ENCODE results near the gene ARHGAP45. TPM values are rescaled to one million over a fixed set of nuclear protein-coding genes. Genes with fewer than 3 reads are reported as not detected.

ARHGAP45 gene
- total and polyA plus RNA-seq, 2 experiments from 2014 or later = 24.7 to 71.8 TPM

DNA sequence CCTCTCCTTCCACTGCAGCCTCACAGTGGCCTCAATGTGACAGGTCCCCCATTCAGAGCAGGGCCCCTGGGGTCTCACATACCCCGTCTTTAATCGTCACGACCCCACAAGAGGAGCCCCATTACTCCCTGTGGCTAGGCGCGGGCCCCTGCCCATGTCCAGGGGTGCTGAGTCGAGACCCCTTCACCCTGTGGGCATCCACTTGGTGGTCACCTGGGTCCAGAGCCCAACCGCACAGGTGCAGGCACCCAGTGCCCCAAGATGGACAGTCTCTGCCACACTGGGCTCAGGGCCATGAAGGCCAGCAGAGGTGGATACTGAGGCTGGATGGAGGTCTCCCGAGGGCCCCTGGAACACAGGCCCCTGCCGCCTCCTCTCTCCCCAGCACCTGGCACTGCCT lies 49.1 kb upstream of the ARHGAP45 start:
- H3K27me3 Mint-ChIP-seq (ENCODE audit: insufficient read depth, low read depth, poor library complexity) = peaks cover 13% of the 10 kb centered on the region
- Histone ChIP-seq H4K20me1 (replicated peaks; ENCODE audit: insufficient read depth) (peaks cover 20% of the 10 kb centered on the region), H3K36me3 (ENCODE audit: insufficient read depth) (no peaks in the 10 kb centered on the region), H3K79me2 (replicated peaks; ENCODE audit: insufficient read depth) (peaks cover 72% of the 10 kb centered on the region), H3K4me1 (ENCODE audit: insufficient read depth) (peaks cover 8% of the 10 kb centered on the region; the same call in 1 of the 2 replicates), H3K27ac (ENCODE audit: low read depth) (peak overlapping the region; percentile 76; the same call in 1 of the 2 replicates), H3F3A (replicated peaks; ENCODE audit: low read depth) (peaks cover 14% of the 10 kb centered on the region; the same call in 1 of the 2 replicates), H3K4me2 (peak overlapping the region; percentile 43; the same call in 1 of the 2 replicates), H3K9me2 (ENCODE audit: insufficient read depth) (no peaks in the 10 kb centered on the region), H3K27me3 (ENCODE audit: insufficient read depth) (no peaks in the 10 kb centered on the region), H3K4me3 (no peak overlapping the region), H2AFZ (no peak overlapping the region)
- H3K4me1 Mint-ChIP-seq = peaks cover 26% of the 10 kb centered on the region
- H3K9me3 Mint-ChIP-seq = peaks cover 3% of the 10 kb centered on the region; the same call in 2 of the 3 replicates
- TF ChIP-seq, protein P1, sequence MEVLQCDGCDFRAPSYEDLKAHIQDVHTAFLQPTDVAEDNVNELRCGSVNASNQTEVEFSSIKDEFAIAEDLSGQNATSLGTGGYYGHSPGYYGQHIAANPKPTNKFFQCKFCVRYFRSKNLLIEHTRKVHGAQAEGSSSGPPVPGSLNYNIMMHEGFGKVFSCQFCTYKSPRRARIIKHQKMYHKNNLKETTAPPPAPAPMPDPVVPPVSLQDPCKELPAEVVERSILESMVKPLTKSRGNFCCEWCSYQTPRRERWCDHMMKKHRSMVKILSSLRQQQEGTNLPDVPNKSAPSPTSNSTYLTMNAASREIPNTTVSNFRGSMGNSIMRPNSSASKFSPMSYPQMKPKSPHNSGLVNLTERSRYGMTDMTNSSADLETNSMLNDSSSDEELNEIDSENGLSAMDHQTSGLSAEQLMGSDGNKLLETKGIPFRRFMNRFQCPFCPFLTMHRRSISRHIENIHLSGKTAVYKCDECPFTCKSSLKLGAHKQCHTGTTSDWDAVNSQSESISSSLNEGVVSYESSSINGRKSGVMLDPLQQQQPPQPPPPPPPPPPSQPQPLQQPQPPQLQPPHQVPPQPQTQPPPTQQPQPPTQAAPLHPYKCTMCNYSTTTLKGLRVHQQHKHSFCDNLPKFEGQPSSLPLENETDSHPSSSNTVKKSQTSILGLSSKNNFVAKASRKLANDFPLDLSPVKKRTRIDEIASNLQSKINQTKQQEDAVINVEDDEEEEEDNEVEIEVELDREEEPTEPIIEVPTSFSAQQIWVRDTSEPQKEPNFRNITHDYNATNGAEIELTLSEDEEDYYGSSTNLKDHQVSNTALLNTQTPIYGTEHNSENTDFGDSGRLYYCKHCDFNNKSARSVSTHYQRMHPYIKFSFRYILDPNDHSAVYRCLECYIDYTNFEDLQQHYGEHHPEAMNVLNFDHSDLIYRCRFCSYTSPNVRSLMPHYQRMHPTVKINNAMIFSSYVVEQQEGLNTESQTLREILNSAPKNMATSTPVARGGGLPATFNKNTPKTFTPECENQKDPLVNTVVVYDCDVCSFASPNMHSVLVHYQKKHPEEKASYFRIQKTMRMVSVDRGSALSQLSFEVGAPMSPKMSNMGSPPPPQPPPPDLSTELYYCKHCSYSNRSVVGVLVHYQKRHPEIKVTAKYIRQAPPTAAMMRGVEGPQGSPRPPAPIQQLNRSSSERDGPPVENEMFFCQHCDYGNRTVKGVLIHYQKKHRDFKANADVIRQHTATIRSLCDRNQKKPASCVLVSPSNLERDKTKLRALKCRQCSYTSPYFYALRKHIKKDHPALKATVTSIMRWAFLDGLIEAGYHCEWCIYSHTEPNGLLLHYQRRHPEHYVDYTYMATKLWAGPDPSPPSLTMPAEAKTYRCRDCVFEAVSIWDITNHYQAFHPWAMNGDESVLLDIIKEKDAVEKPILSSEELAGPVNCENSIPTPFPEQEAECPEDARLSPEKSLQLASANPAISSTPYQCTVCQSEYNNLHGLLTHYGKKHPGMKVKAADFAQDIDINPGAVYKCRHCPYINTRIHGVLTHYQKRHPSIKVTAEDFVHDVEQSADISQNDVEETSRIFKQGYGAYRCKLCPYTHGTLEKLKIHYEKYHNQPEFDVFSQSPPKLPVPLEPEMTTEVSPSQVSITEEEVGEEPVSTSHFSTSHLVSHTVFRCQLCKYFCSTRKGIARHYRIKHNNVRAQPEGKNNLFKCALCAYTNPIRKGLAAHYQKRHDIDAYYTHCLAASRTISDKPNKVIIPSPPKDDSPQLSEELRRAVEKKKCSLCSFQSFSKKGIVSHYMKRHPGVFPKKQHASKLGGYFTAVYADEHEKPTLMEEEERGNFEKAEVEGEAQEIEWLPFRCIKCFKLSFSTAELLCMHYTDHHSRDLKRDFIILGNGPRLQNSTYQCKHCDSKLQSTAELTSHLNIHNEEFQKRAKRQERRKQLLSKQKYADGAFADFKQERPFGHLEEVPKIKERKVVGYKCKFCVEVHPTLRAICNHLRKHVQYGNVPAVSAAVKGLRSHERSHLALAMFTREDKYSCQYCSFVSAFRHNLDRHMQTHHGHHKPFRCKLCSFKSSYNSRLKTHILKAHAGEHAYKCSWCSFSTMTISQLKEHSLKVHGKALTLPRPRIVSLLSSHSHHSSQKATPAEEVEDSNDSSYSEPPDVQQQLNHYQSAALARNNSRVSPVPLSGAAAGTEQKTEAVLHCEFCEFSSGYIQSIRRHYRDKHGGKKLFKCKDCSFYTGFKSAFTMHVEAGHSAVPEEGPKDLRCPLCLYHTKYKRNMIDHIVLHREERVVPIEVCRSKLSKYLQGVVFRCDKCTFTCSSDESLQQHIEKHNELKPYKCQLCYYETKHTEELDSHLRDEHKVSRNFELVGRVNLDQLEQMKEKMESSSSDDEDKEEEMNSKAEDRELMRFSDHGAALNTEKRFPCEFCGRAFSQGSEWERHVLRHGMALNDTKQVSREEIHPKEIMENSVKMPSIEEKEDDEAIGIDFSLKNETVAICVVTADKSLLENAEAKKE (CRISPR knock-in tag; IDR thresholded peaks at IDR 0.05) = no peak
- no peak for TF ChIP-seq EZH2phosphoT487 (IDR thresholded peaks at IDR 0.05; ENCODE audit: unreplicated experiment)
- ATAC-seq (no peak), DNase-seq (ENCODE audit: low spot score) (no peak)
- no peak overlapping the region; the same call in 2 of the 3 replicates for H3K4me3 Mint-ChIP-seq
- no peak overlapping the region for H3K27ac Mint-ChIP-seq
- H3K36me3 Mint-ChIP-seq (ENCODE audit: low read depth) = peaks cover 3% of the 10 kb centered on the region; the same call in 2 of the 3 replicates

DNA sequence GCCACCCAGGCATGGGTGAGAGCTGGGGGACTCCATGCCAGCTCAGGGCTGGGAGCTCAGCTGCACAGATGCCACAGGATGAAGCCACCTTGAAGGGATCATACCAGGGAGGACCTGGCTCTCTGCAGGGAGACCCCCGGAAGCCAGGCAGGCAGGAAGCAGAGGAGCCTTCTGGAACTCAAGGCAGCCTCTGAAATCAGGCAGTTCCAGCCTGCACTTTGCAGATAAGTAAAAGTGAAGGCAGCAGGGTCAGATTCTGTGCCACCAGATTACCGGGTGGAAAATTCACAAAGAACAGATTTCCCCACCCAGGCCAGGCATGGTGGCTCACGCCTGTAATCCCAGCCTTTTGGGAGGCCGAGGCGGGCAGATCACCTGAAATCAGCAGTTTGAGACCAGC lies 48.6 kb upstream of the ARHGAP45 start:
- ATAC-seq = no peak
- peaks cover 14% of the 10 kb centered on the region; the same call in 1 of the 2 replicates for H3F3A ChIP-seq (replicated peaks; ENCODE audit: low read depth)
- H3K4me1 Mint-ChIP-seq = peaks cover 26% of the 10 kb centered on the region
- peaks cover 3% of the 10 kb centered on the region; the same call in 2 of the 3 replicates for H3K9me3 Mint-ChIP-seq
- H3K4me3 ChIP-seq = no peak overlapping the region
- H3K36me3 ChIP-seq (ENCODE audit: insufficient read depth) = no peaks in the 10 kb centered on the region
- peak overlapping the region; percentile 43; the same call in 1 of the 2 replicates for H3K4me2 ChIP-seq
- no peaks in the 10 kb centered on the region for H3K27me3 ChIP-seq (ENCODE audit: insufficient read depth)
- peak overlapping the region; percentile 94; the same call in 2 of the 3 replicates for H3K4me3 Mint-ChIP-seq
- H3K9me2 ChIP-seq (ENCODE audit: insufficient read depth) = no peaks in the 10 kb centered on the region
- no peak for DNase-seq (ENCODE audit: low spot score)
- H3K27ac ChIP-seq (ENCODE audit: low read depth) = peak overlapping the region; percentile 76; the same call in 1 of the 2 replicates
- no peak overlapping the region for H2AFZ ChIP-seq
- no peak overlapping the region for H3K27ac Mint-ChIP-seq
- H3K27me3 Mint-ChIP-seq (ENCODE audit: insufficient read depth, low read depth, poor library complexity) = peaks cover 13% of the 10 kb centered on the region
- peaks cover 69% of the 10 kb centered on the region for H3K79me2 ChIP-seq (replicated peaks; ENCODE audit: insufficient read depth)
- H3K4me1 ChIP-seq (ENCODE audit: insufficient read depth) = peaks cover 8% of the 10 kb centered on the region; the same call in 1 of the 2 replicates
- H3K36me3 Mint-ChIP-seq (ENCODE audit: low read depth) = peaks cover 3% of the 10 kb centered on the region; the same call in 2 of the 3 replicates
- peaks cover 15% of the 10 kb centered on the region for H4K20me1 ChIP-seq (replicated peaks; ENCODE audit: insufficient read depth)
- TF ChIP-seq ZNF114 (CRISPR knock-in tag; IDR thresholded peaks at IDR 0.05) = no peak
- TF ChIP-seq, protein P1 (CRISPR knock-in tag; IDR thresholded peaks at IDR 0.05) = no peak
- TF ChIP-seq POLR2AphosphoS5 (IDR thresholded peaks at IDR 0.05; ENCODE audit: low read depth) = no peak
- no peak for TF ChIP-seq EZH2phosphoT487 (IDR thresholded peaks at IDR 0.05; ENCODE audit: unreplicated experiment)
